Measurements from ENCODE around the gene GATD1.

The GATD1 gene

GRCh38 chr11:787084-787675 is 9.9 kb upstream of the GATD1 start:
- ChIA-PET CTCF (no interaction called here), POLR2A (interaction anchor here (1.4 kb wide), 1 partner anchor 10 kb away, joined by 4 read pairs; no protein-coding TSS in a partner anchor)
- TF ChIP-seq FOXA1 (IDR thresholded peaks at IDR 0.05) (no peak), SUZ12 (IDR thresholded peaks at IDR 0.05) (no peak), L3MBTL2 (conservative IDR thresholded peaks at IDR 0.05) (no peak), ZNF384 (IDR thresholded peaks at IDR 0.05) (no peak), FOXK2 (IDR thresholded peaks at IDR 0.05) (no peak), NFRKB (IDR thresholded peaks at IDR 0.05) (no peak), SP1 (IDR thresholded peaks at IDR 0.05) (no peak), HDGF (IDR thresholded peaks at IDR 0.05; ENCODE audit: borderline replicate concordance) (no peak), ELF4 (IDR thresholded peaks at IDR 0.05) (no peak), BHLHE40 (IDR thresholded peaks at IDR 0.05; ENCODE audit: borderline replicate concordance) (no peak), ARNT (IDR thresholded peaks at IDR 0.05) (no peak), LEF1 (IDR thresholded peaks at IDR 0.05; ENCODE audit: borderline replicate concordance) (no peak), CTBP1 (IDR thresholded peaks at IDR 0.05; ENCODE audit: borderline replicate concordance) (no peak), TARDBP (IDR thresholded peaks at IDR 0.05) (no peak), FOXM1 (IDR thresholded peaks at IDR 0.05; ENCODE audit: borderline replicate concordance) (no peak)
- TF ChIP-seq, protein P1, sequence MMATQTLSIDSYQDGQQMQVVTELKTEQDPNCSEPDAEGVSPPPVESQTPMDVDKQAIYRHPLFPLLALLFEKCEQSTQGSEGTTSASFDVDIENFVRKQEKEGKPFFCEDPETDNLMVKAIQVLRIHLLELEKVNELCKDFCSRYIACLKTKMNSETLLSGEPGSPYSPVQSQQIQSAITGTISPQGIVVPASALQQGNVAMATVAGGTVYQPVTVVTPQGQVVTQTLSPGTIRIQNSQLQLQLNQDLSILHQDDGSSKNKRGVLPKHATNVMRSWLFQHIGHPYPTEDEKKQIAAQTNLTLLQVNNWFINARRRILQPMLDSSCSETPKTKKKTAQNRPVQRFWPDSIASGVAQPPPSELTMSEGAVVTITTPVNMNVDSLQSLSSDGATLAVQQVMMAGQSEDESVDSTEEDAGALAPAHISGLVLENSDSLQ (IDR thresholded peaks at IDR 0.05): no peak
- no peak for DNase-seq (ENCODE audit: extremely low spot score)

DNA sequence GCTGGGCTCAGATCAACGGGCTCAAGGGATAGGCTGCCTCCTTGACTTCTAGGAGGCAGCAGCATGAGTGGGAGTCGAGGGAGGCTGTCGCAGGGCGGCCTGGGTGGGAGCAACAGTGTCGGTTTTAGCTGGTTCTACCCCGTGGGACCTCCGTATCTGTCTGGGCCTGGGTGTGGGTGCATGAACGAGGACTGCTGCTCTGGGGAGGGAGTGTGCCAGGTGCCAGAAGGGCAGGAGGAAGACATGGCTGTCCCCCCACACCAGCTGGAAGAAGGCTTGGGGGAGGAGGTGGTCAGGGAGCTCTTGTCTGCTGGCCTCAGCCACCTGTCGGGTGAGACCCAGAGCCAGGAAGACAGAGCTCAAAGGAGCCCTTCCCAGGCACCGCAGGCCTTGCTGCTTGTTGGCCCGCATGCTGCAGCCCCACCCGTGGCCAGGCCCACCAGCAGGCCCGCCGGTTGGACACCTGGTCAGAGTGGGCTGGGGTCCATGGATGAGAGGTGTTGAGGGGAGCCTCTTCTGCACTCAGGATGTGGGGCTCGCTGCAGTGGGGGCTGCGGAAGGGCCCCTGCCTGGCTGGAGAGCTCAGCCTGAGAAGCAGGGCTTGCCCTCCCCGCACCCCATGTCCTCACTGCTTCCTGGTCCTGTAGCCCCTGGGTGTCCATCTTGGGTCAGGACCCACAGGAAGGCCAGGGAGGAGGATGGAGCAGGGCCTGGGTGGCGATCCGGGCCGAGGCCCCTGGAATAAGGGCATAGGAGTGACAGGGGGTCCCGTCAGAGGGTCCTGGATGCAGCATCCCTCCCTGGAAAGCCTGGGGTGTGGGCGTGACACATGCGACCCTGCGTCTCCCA is 9.2 kb upstream of the GATD1 start:
- ChIA-PET POLR2A (interaction anchor here (1.0 to 1.4 kb wide), 3 partner anchors 9 to 11 kb away, joined by 4 to 5 read pairs (median 4); no protein-coding TSS in a partner anchor), CTCF (interaction anchor here (0.6 kb wide), 1 partner anchor 103 kb away, joined by 3 read pairs; no protein-coding TSS in a partner anchor)
- TF ChIP-seq FOXA1 (IDR thresholded peaks at IDR 0.05): no peak
- no peak for TF ChIP-seq CTBP1 (IDR thresholded peaks at IDR 0.05; ENCODE audit: borderline replicate concordance)
- no peak for TF ChIP-seq HDGF (IDR thresholded peaks at IDR 0.05; ENCODE audit: borderline replicate concordance)
- no peak for TF ChIP-seq TARDBP (IDR thresholded peaks at IDR 0.05)
- TF ChIP-seq SUZ12 (IDR thresholded peaks at IDR 0.05): no peak
- TF ChIP-seq, protein P1 (IDR thresholded peaks at IDR 0.05): no peak
- no peak for TF ChIP-seq BHLHE40 (IDR thresholded peaks at IDR 0.05; ENCODE audit: borderline replicate concordance)
- TF ChIP-seq ARNT (IDR thresholded peaks at IDR 0.05): no peak
- no peak for TF ChIP-seq FOXK2 (IDR thresholded peaks at IDR 0.05)
- no peak for TF ChIP-seq L3MBTL2 (conservative IDR thresholded peaks at IDR 0.05)
- TF ChIP-seq ELF4 (IDR thresholded peaks at IDR 0.05): no peak
- TF ChIP-seq FOXM1 (IDR thresholded peaks at IDR 0.05; ENCODE audit: borderline replicate concordance): no peak
- TF ChIP-seq SP1 (IDR thresholded peaks at IDR 0.05): no peak
- no peak for TF ChIP-seq LEF1 (IDR thresholded peaks at IDR 0.05; ENCODE audit: borderline replicate concordance)
- DNase-seq (ENCODE audit: extremely low spot score): no peak

DNA sequence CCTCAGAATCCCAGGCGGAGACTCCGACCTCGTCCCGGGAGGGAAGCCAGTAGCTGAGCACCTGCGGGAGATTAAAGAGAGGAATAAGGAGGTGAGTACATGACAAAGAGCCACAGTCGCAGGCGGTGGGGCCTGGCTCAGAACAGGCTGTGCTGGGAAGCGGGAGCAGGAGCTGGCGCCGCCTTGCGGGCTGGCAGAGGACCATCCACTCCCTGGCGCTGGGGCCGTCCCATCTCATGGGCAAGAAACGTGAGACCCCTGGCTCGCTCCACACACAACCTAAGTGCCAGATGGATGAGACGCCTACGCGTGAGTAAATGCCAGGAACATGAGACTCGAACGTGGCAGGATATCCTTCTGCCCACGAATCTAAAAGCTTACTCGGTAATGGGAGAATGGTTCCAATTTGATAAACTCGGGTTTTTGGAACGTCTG is 6.3 kb upstream of the GATD1 start:
- ChIA-PET CTCF (interaction anchor here (1.6 kb wide), 1 partner anchor 12 kb away, joined by 4 read pairs; no protein-coding TSS in a partner anchor), POLR2A (interaction anchor here (2.4 kb wide), 1 partner anchor 13 kb away, joined by 5 read pairs; no protein-coding TSS in a partner anchor)
- no peak for TF ChIP-seq ARNT (IDR thresholded peaks at IDR 0.05)
- no peak for TF ChIP-seq FOXK2 (IDR thresholded peaks at IDR 0.05)
- no peak for TF ChIP-seq FOXA1 (IDR thresholded peaks at IDR 0.05)
- no peak for TF ChIP-seq NFRKB (IDR thresholded peaks at IDR 0.05)
- TF ChIP-seq, protein P1 (IDR thresholded peaks at IDR 0.05): no peak
- TF ChIP-seq FOXM1 (IDR thresholded peaks at IDR 0.05; ENCODE audit: borderline replicate concordance): no peak
- no peak for TF ChIP-seq SP1 (IDR thresholded peaks at IDR 0.05)
- no peak for TF ChIP-seq HDGF (IDR thresholded peaks at IDR 0.05; ENCODE audit: borderline replicate concordance)
- DNase-seq (ENCODE audit: extremely low spot score): no peak

GRCh38 chr11:782264-783174 is 5.2 kb upstream of the GATD1 start:
- ChIA-PET POLR2A (interaction anchor here (1.2 to 2.4 kb wide), 2 partner anchors 11 to 14 kb away, joined by 3 to 5 read pairs; no protein-coding TSS in a partner anchor), CTCF (interaction anchor here (0.6 to 1.6 kb wide), 2 partner anchors 13 to 131 kb away, joined by 4 to 7 read pairs; no protein-coding TSS in a partner anchor)
- DNase-seq (ENCODE audit: extremely low spot score): no peak
- TF ChIP-seq L3MBTL2 (conservative IDR thresholded peaks at IDR 0.05) (no peak), CTBP1 (IDR thresholded peaks at IDR 0.05; ENCODE audit: borderline replicate concordance) (no peak), ELF4 (IDR thresholded peaks at IDR 0.05) (no peak), FOXM1 (IDR thresholded peaks at IDR 0.05; ENCODE audit: borderline replicate concordance) (no peak), FOXA1 (IDR thresholded peaks at IDR 0.05) (no peak), HDGF (IDR thresholded peaks at IDR 0.05; ENCODE audit: borderline replicate concordance) (no peak), NFRKB (IDR thresholded peaks at IDR 0.05) (no peak), FOXK2 (IDR thresholded peaks at IDR 0.05) (no peak), ZNF384 (IDR thresholded peaks at IDR 0.05) (no peak), ARNT (IDR thresholded peaks at IDR 0.05) (no peak), LEF1 (IDR thresholded peaks at IDR 0.05; ENCODE audit: borderline replicate concordance) (no peak), SP1 (IDR thresholded peaks at IDR 0.05) (no peak), BHLHE40 (IDR thresholded peaks at IDR 0.05; ENCODE audit: borderline replicate concordance) (no peak), TARDBP (IDR thresholded peaks at IDR 0.05) (no peak)
- TF ChIP-seq, protein P1 (IDR thresholded peaks at IDR 0.05): no peak
